NCI-H1092 treated with DMSO at 0.1 percent for 48 hours (cell line): ENCODE data around the gene ARID5B.

ENCODE experiments used
- DNase-seq: peaks from one replicate; lab custom pipeline; 2025; lab: John Stamatoyannopoulos, UW

ARID5B gene

GRCh38 chr10:62103857-62104256, 202.4 kb downstream of the ARID5B start:
- no peak for DNase-seq

GRCh38 chr10:62106929-62107519, 205.5 kb downstream of the ARID5B start:
- no peak for DNase-seq

GRCh38 chr10:62108759-62109586, 207.5 kb downstream of the ARID5B start:
- no peak for DNase-seq

GRCh38 chr10:62109587-62110293, 208.2 kb downstream of the ARID5B start:
- DNase-seq: no peak

GRCh38 chr10:62112300-62112699, 210.8 kb downstream of the ARID5B start:
- no peak for DNase-seq

- no peak for DNase-seq
Observed at GRCh38 chr10:62112963-62113362, 211.5 kb downstream of the ARID5B start.

GRCh38 chr10:62113680-62114079, 212.2 kb downstream of the ARID5B start:
- DNase-seq: no peak

GRCh38 chr10:62115321-62115720, 213.8 kb downstream of the ARID5B start:
- no peak for DNase-seq

- no peak for DNase-seq
Observed at GRCh38 chr10:62115842-62116241, 214.3 kb downstream of the ARID5B start.

GRCh38 chr10:62116896-62117295, 215.4 kb downstream of the ARID5B start:
- peak; percentile 15 for DNase-seq

GRCh38 chr10:62121187-62121530, 219.7 kb downstream of the ARID5B start:
- no peak for DNase-seq

GRCh38 chr10:62127975-62128374, 226.5 kb downstream of the ARID5B start:
- no peak for DNase-seq

GRCh38 chr10:62130948-62131347, 229.4 kb downstream of the ARID5B start:
- DNase-seq: no peak

GRCh38 chr10:62131724-62132123, 230.2 kb downstream of the ARID5B start:
- no peak for DNase-seq

GRCh38 chr10:62133618-62134017, 232.1 kb downstream of the ARID5B start:
- DNase-seq: no peak

- no peak for DNase-seq
Observed at GRCh38 chr10:62136931-62137330, 235.4 kb downstream of the ARID5B start.
